Activated T-cell treated with anti-CD3 and anti-CD28 coated beads, Interleukin-2, amount 50 U/mL, for 1 hour (primary cell): ENCODE results near the gene ULK4.
"Not testable (repeated sequence)": the region's sequence is repeated elsewhere in the genome, so short reads cannot be mapped to it uniquely, and the experiment has no call there.

Experiments
- DNase-seq: peaks from one replicate; pipeline ENCODE4 v3.0.0-alpha.2; 2020

The ULK4 gene

DNA sequence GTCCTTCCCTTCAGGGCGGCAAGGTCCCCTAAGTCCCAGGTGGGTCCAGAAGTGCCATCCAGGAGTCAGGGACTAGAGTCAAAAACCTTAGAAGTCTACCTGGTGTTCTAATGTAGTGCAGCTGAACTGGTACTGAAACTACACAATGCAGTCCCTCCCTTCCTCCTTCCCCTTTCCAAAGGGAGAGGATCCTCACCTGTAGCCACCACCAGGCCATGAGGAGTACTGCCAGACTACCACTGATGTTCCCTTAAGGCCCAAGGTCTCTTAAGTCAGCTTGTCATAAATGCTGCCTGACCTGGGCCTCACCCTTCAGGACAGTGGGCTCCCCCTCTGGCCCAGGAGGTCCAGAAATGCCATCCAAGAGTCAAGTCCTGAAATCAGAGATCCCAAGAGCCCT lies 98.9 kb downstream of the ULK4 start:
- DNase-seq, result no peak

DNA sequence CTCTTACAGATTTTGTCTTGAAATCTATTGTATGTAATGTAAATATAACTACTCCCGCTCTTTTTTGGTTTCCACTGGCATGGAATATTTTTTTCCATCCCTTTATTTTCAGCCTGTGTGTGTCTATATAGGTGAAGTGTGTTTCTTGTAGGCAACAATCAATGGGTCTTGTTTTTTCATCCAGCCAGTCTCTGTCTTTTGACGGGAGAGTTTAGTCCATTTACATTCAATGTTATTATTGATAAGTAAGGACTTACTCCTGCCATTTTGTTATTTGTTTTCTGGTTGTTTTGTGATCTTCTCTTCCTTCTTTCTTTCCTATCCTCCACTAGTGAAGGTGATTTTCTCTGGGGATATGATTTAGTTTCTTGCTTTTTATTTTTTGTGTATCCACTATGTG lies 101.4 kb downstream of the ULK4 start:
- DNase-seq, result not testable (repeated sequence)

DNA sequence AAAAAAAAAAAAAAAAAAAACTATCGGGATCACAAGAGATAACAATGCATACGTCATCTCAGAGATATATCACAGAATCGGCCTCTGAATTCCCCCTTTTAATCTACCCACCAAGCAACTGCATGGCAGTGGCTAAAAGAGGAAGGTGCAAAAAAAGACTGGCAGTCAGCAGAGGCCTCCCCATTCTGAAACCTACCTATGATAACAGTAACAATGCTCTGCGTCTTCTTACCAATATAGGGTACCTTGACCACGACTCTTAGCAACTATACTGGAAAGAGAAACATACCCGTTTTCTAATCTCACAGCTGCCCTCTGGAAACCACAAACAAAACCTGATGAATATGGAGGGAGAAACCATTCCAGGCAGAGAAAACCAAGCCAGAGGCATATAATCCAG lies 106.9 kb downstream of the ULK4 start:
- no peak for DNase-seq

DNA sequence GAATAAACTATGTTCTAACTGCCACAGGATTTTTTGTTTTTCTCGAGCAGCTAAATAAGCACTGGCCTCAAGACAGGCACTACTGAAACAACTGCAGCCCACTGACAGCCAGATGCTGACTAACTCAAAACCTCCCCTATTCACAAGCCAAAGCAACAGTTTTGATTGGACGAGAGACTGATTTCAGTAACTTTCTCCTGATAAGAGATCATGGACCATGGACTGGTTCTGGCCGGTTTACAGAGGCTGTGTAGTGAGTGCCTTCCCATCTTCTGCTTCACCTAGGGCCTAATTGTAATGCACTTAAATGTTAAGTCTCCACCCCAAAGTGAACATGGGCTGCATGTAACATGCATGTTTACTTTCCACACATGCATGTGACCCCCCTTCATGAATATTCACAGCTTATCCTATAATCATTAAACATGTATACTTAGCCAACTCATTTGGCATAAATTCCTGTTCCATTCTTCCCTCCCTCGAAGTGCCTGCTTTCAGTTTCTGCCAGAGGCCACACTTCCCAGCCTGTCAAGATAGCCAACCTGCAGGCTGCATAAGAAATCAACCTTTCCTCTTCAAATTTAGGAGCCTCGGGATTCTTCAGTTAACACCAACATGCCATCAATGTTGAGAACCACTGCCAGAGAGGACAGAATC lies 108.2 kb downstream of the ULK4 start:
- no peak for DNase-seq

DNA sequence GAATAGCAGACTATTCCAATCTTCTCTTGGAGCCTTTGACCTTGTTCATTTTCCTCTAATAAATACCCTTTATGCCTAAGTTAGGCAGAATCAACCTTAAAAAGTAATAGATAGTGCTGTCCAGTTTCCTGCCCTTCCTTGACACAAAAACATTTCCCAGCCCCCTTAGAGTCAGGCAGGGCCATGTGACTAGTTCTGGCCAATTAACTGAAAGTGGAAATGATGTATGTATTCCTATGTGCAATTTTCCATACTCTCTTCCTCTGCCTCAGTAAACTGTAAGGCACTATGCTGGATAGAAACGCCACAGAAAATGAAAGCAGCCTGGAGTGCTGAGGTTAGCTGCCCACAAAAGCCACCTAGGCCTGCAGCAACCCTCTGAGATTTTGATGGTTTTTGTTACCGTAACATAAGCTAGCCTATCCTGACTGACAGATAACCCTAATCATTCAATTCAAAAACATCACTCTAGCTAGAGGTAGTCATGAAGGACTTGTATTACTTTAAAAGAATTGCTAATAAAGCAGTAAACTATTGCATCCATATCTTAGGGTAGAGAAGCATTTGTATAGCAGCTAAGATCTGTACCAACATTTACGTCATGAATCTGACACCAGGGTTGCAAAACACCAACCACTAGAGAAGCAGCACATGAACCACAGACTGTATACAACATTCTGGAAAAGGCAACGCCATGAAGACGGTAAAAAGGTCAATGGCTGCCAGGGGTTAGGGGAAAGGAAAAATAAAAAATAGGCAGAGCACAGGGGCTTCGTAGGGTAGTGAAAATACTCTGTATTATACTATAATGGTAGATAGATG lies 112.9 kb downstream of the ULK4 start:
- DNase-seq, result no peak

DNA sequence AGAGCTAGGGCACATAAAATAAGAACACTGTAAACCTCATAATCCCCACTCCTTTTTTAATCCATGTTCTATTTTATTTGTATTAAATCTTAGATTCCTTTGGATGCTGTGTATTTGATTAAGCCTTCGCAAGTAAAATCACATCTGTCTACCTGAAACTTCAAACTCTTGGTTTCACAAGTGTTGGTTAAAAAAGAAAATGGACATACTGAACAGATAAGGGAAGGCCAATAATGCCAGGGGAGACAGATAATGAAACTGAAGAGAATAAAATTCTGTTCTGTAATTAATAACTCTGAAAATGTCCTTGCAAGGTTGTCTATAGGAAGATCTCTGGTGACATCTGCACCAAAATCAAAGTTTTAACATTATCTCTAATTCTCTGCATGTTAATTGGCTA lies 114.2 kb downstream of the ULK4 start:
- DNase-seq, result no peak

DNA sequence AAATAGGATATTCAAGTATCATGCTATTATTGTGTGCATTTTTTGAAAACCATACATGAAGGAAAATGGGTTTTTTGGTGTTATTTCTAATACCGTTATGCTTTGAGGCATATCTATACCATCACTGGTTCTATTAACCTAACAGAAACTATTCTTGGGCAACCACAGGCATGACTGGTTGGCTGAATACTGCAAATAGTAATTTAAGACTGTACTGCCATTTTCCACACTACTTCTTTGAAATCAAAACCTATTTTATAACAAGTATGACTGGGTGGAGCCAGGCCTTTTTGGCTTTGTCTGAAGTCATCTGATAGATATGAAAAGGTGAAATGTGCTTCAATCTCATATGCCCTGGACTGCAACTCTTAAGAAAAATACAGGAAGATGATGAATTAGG lies 115.1 kb downstream of the ULK4 start:
- DNase-seq, result no peak

GRCh38 chr3:41845826-41846225 lies 116.1 kb downstream of the ULK4 start:
- DNase-seq, result no peak

DNA sequence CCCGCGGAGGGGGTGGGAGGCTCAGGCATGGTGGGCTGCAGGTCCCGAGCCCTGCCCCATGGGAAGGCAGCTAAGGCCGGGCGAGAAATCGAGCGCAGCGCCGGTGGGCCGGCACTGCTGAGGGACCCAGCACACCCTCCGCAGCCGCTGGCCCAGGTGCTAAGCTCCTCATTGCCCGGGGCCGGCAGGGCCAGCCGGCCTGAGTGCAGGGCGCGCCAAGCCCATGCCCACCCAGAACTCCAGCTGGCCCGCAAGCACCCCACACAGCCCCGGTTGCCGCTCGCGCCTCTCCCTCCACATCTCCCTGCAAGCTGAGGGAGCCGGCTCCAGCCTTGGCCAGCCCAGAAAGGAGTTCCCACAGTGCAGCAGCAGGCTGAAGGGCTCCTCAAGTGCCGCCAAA lies 117.6 kb downstream of the ULK4 start:
- DNase-seq, result not testable (repeated sequence)

GRCh38 chr3:41840936-41841668 lies 120.8 kb downstream of the ULK4 start:
- DNase-seq, result not testable (repeated sequence)

DNA sequence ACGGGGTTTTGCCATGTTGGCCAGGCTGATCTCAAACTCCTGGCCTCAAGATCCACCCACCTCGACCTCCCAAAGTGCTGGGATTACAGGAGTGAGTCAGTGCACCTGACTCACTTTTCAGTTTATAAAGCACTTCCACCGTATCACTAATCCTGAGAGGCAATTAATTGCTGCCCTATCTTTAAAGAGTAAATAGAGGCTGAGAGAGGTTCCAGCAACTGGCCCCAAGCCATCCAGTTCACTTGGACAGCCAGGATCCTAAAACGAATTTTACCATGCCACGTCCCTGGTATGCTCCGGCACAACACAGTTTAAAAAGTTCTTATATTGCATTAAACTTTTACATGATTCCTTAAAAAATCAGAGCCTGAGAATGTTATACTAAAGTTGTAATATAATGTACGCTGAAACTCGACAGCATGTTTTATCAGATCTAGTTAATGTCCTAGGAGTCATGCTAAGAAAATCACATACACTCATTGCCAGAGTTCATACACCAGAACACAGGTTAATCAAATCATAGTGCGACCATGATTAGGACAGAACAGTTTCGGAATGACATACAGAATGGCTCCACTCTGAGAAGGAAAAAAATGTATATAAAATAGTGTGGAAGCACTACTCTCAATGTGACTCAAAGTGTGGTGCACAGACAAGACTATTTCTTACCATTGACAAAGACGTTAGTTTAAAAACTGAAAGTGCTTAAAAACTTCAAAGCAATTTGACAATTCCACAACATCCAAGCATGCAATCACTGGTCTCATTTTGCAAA lies 125.4 kb downstream of the ULK4 start:
- DNase-seq, result no peak

GRCh38 chr3:41833628-41834027 lies 128.3 kb downstream of the ULK4 start:
- DNase-seq, result no peak

GRCh38 chr3:41819236-41819635 lies 142.7 kb downstream of the ULK4 start:
- DNase-seq, result no peak

DNA sequence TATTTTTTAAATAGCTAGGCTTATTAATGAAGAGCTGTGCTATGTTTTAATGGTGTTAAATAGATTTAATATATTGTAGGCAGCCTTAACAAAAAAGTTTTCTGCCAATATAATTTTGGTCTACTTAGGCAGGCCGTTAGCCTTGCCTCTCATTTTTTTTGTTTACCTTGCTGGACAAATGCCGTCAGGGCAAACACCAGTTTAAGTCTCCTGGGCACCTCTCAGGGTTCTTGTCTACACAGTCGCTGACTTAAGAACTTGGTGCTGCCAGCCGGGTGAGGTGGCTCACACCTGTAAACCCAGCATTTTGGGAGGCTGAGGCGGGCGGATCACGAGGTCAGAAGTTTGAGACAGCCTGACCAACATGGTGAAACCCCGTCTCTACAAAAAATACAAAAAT lies 153.3 kb downstream of the ULK4 start:
- DNase-seq, result no peak

DNA sequence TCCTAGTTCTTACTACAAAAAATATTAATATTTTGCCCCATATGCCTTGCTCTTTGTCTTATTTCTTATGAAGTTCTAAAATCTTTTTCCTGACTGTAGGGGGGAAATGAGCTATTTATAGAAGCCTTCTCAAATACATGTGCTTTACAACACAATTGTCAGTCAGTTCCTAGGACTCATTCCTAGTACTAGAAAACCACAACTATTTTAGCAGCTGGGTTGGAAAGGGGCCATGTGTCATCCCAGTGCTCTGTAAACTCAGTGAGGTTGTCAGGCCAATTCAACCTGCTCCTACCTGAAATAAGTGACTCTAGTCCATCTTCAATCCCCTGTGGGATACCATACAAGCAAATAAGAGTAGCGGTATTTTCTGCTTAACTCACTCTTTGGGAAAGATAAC lies 153.8 kb downstream of the ULK4 start:
- DNase-seq, result no peak

DNA sequence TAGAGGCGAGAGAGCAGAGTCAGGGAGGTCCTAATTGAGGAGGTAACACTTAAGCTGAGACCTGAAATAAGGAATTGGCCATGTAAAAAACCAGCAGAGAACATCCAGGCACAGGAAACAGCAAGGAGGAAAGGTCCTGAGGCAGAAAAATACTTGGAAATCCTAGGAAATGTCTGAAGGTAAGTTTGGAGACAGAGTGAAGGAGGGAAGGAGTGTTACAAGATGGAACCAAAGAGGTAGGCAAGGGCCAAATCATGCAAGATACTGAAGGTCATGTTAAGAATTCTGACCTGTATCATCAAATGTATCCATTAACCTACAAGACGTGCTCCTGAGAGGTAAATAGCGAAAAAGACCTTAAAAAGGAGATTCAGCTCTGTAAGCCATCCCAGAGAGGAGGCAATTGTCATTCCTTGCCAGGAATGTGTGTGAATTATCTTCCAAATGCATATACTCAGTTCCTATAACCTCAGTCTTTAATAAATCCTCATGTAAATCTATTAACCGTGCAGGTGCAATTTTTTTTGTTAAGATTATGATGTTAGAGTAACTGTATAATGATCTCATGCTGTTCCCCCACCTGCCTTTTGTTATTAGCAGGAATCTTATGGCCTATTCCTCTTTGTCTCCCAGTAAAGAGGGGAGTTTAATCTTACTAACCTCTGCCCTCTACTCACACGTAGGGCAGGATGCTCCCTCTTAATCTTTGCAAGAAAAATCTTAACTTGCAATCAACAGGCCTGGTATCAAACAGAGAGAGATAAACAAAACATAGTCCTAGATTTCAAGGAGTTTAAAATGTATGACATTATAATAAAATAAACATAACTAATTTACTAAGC lies 166.9 kb downstream of the ULK4 start:
- no peak for DNase-seq

DNA sequence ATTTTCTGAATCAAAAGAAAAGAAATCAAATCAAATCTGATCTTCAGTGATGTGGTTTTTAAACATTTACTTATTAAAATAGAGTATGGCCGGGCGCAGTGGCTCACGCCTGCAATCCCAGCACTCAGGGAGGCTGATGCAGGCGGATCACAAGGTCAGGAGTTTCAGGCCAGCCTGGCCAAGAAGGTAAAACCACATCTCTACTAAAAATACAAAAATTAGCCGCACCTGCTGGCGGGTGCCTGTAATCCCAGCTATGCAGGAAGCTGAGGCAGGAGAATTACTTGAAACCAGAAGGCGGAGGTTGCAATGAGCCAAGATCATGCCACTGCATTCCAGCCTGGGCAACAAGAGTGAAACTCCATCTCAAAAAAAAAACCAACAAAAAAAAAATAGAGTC lies 169.1 kb downstream of the ULK4 start:
- no peak for DNase-seq

GRCh38 chr3:41769106-41769505 lies 192.8 kb downstream of the ULK4 start:
- no peak for DNase-seq

DNA sequence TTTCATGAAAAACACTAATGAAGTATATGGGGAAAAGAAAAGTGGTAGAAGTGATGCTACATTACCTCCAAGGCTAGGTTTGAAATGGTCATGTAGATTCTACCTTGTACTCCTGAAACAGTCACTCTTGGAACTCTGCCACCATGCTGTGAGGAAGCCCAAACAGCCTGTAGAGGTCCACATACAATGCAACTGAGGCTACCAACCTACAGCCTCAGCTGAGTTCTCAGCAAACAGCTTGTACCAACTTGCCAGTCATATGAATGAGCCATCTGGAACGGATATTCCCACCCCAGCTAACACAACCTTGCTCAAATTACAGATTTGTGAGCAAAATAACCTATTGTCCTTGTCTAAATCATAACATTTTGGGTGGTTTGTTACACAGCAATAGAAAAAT lies 193.5 kb downstream of the ULK4 start:
- DNase-seq, result no peak

DNA sequence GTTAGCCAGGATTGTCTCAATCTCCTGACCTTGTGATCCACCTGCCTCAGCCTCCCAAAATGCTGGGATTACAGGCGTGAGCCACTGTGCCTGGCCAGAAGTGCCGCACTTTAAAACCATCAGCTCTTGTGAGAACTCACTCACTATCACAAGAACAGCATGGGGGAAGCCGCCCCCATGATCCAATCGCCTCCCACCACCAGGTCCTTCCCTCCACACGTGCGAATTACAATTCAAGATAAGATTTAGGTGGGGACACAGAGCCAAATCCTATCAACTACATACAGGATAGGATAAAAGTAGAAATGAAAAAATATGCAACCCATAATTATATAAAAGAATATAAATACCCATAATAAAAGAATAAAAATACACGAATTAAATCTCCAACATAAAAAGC lies 199.0 kb downstream of the ULK4 start:
- DNase-seq, result not testable (repeated sequence)

DNA sequence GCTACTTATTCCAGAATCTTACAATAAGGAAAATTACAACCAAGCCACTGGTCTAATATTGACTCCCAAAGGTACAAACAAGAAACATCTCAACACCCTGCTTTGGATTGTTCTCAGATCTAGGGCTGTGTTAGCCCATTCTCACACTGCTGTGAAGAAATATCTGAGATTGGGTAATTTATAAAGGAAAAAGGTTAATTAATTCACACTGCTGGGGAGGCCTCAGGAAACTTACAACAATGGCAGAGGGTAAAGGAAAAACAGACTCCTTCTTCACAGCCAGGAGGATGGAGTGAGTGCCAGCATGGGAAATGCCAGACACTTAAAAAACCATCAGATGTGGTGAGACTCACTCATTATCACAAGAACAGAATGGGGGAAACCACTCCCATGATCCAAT lies 208.3 kb downstream of the ULK4 start:
- DNase-seq, result no peak

DNA sequence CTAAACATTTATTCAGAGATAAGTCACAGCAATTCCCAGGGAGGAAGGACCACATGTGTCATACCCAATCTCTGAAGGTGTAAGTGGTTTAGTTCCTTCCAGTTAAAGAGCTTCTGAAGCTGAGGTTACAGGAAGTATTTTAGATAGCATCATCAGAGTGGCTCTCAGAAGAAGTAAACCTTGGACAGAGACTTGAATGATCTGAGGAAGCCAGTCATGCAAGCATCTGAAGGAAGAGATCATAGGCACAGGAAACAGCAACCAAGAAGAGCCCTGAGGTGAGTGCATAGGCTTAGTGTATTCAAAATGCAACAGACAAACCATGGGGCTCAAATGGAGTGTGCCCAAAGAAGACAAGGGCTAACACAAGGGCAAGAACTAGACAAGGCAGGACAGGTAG lies 210.3 kb downstream of the ULK4 start:
- no peak for DNase-seq
